ENCODE results near the gene DLX1. TPM values are rescaled to one million over a fixed set of nuclear protein-coding genes. Genes with fewer than 3 reads are reported as not detected.

DLX1 gene
- total RNA-seq, 1 experiment from 2014 or later, result 2.0 TPM

GRCh38 chr2:172039011-172039704 lies 46.1 kb upstream of the DLX1 start:
- Histone ChIP-seq H3K36me3 (ENCODE audit: control insufficient read depth in 1 of 2, insufficient read depth in 2 of 2, low read length in 2 of 2) (no peaks in the 10 kb centered on the region), H3K4me3 (replicated peaks in 1 of 2; ENCODE audit: low read depth in 1 of 2, low read length in 2 of 2) (no peak overlapping the region), H2AFZ (ENCODE audit: low read depth, low read length, poor library complexity, severe bottlenecking) (no peak overlapping the region), H3K79me2 (ENCODE audit: insufficient read depth, low read length) (no peaks in the 10 kb centered on the region), H3K9ac (ENCODE audit: low read length) (no peak overlapping the region), H3K4me2 (ENCODE audit: low read length) (no peak overlapping the region), H3K27ac (ENCODE audit: low read depth, low read length) (no peak overlapping the region), H3K27me3 (ENCODE audit: insufficient read depth, low read length) (no peaks in the 10 kb centered on the region), H4K20me1 (ENCODE audit: insufficient read depth) (no peaks in the 10 kb centered on the region), H3K9me3 (ENCODE audit: control insufficient read depth in 1 of 2, insufficient read depth in 1 of 2, low read depth in 1 of 2, low read length in 2 of 2) (no peaks in the 10 kb centered on the region), H3K9me2 (ENCODE audit: insufficient read depth) (no peaks in the 10 kb centered on the region), H3K4me1 (ENCODE audit: control insufficient read depth in 1 of 2, insufficient read depth in 2 of 2, low read length in 2 of 2) (no peaks in the 10 kb centered on the region)
- ChIA-PET POLR2A (no interaction called here), CTCF (no interaction called here), RAD21 (ENCODE audit: low non-redundant PET in 1 of 2, low total read pairs in 2 of 2, uncharacterized antibody in 2 of 2, unreplicated experiment in 2 of 2) (no interaction called here)
- no peak for TF ChIP-seq ZNF274 (IDR thresholded peaks at IDR 0.05; ENCODE audit: low read depth, low read length)
- no peak for TF ChIP-seq ELF1 (IDR thresholded peaks at IDR 0.05; ENCODE audit: borderline replicate concordance, low read depth)
- TF ChIP-seq SRF (IDR thresholded peaks at IDR 0.05; ENCODE audit: low read depth), result no peak
- no peak for TF ChIP-seq TCF7L2 (IDR thresholded peaks at IDR 0.05; ENCODE audit: borderline replicate concordance, extremely low read depth, insufficient read depth, insufficient read length)
- TF ChIP-seq EGR1 (IDR thresholded peaks at IDR 0.05; ENCODE audit: low read depth), result no peak
- TF ChIP-seq EZH2 (IDR thresholded peaks at IDR 0.05), result no peak
- no peak for TF ChIP-seq CTCF (IDR thresholded peaks at IDR 0.05 in 2 of 3, conservative IDR thresholded peaks at IDR 0.05 in 1 of 3; ENCODE audit: borderline replicate concordance in 1 of 3, insufficient read depth in 1 of 3, low read depth in 2 of 3, low read length in 2 of 3)
- no peak for TF ChIP-seq CBX3 (IDR thresholded peaks at IDR 0.05; ENCODE audit: low read depth)
- TF ChIP-seq POLR2AphosphoS5 (IDR thresholded peaks at IDR 0.05; ENCODE audit: low read depth, low read length), result no peak
- no peak for TF ChIP-seq CEBPB (IDR thresholded peaks at IDR 0.05; ENCODE audit: low read depth)
- no peak for TF ChIP-seq RAD21 (IDR thresholded peaks at IDR 0.05; ENCODE audit: low read depth)
- no peak for TF ChIP-seq ZBTB33 (IDR thresholded peaks at IDR 0.05; ENCODE audit: extremely low read depth, insufficient replicate concordance, low read length)
- no peak for TF ChIP-seq JUND (IDR thresholded peaks at IDR 0.05)
- no peak for TF ChIP-seq FOSL1 (IDR thresholded peaks at IDR 0.05; ENCODE audit: low read depth)
- TF ChIP-seq POLR2A (IDR thresholded peaks at IDR 0.05; ENCODE audit: borderline replicate concordance, extremely low read depth, insufficient read depth, insufficient read length), result no peak
- no peak for TF ChIP-seq MAX (IDR thresholded peaks at IDR 0.05)
- TF ChIP-seq EZH2phosphoT487 (IDR thresholded peaks at IDR 0.05; ENCODE audit: borderline replicate concordance), result no peak
- TF ChIP-seq ATF3 (IDR thresholded peaks at IDR 0.05), result no peak
- no peak for TF ChIP-seq REST (IDR thresholded peaks at IDR 0.05; ENCODE audit: low read depth)
- no peak for TF ChIP-seq YY1 (IDR thresholded peaks at IDR 0.05; ENCODE audit: extremely low read depth, insufficient replicate concordance, low read depth, low read length)
- ATAC-seq, result no peak
- no TSS peak for BruUV-seq (replicated peaks)
- DNase-seq (ENCODE audit: low read depth, low spot score), result no peak
- intact Hi-C loops (cut with micrococcal nuclease), result no loop called here
